ENCODE data around the gene DDIAS. TPM values are rescaled to one million over a fixed set of nuclear protein-coding genes. Genes with fewer than 3 reads are reported as not detected.

The DDIAS gene
- total RNA-seq, 2 donors from 2014 or later = 1.3 to 6.5 TPM

GRCh38 chr11:82889133-82890001 is 12.2 kb upstream of the DDIAS start:
- Histone ChIP-seq H3K27me3 (replicated peaks; ENCODE audit: insufficient read depth) (no peaks in the 10 kb centered on the region), H3K4me3 (no peak overlapping the region), H3K4me1 (replicated peaks) (no peaks in the 10 kb centered on the region), H3K27ac (no peak overlapping the region), H3K9me3 (no peaks in the 10 kb centered on the region), H3K36me3 (no peaks in the 10 kb centered on the region)
- WGBS = 38% methylated on average over 6 of the region's 6 CpGs
- TF ChIP-seq CTCF (IDR thresholded peaks at IDR 0.05) (no peak), POLR2AphosphoS5 (IDR thresholded peaks at IDR 0.05) (no peak), POLR2A (IDR thresholded peaks at IDR 0.05) (no peak)
- intact Hi-C loops (cut with DNase I) = no loop called here
- no peak for DNase-seq (ENCODE audit: low spot score)

- no peak overlapping the region for H3K27ac ChIP-seq
- no peak overlapping the region for H3K4me3 ChIP-seq
- no peak for DNase-seq (ENCODE audit: low spot score)
- H3K4me1 ChIP-seq (replicated peaks) = no peaks in the 10 kb centered on the region
- intact Hi-C loops (cut with DNase I) = no loop called here
- 96% methylated on average over 1 of the region's 1 CpG for WGBS
- H3K9me3 ChIP-seq = no peaks in the 10 kb centered on the region
- no peaks in the 10 kb centered on the region for H3K27me3 ChIP-seq (replicated peaks; ENCODE audit: insufficient read depth)
- no peak for TF ChIP-seq CTCF (IDR thresholded peaks at IDR 0.05)
- no peak for TF ChIP-seq POLR2AphosphoS5 (IDR thresholded peaks at IDR 0.05)
- TF ChIP-seq POLR2A (IDR thresholded peaks at IDR 0.05) = no peak
- no peaks in the 10 kb centered on the region for H3K36me3 ChIP-seq
Measured at GRCh38 chr11:82890002-82890341, 11.6 kb upstream of the DDIAS start.

- no peak for DNase-seq (ENCODE audit: low spot score)
- intact Hi-C loops (cut with DNase I) = no loop called here
Measured at GRCh38 chr11:82890936-82891335, 10.6 kb upstream of the DDIAS start.

GRCh38 chr11:82892611-82893169 is 8.8 kb upstream of the DDIAS start:
- intact Hi-C loops (cut with DNase I) = no loop called here
- Histone ChIP-seq H3K27me3 (replicated peaks; ENCODE audit: insufficient read depth) (no peaks in the 10 kb centered on the region), H3K4me3 (no peak overlapping the region), H3K4me1 (replicated peaks) (no peaks in the 10 kb centered on the region), H3K9me3 (no peaks in the 10 kb centered on the region), H3K27ac (no peak overlapping the region), H3K36me3 (no peaks in the 10 kb centered on the region)
- DNase-seq (ENCODE audit: low spot score) = no peak
- TF ChIP-seq CTCF (IDR thresholded peaks at IDR 0.05) = no peak
- TF ChIP-seq POLR2AphosphoS5 (IDR thresholded peaks at IDR 0.05) = no peak
- TF ChIP-seq POLR2A (IDR thresholded peaks at IDR 0.05) = no peak
- 97% methylated on average over 2 of the region's 2 CpGs for WGBS

More at GRCh38 chr11:82890936-82891335, 10.6 kb upstream of the DDIAS start:
- Histone ChIP-seq H3K36me3 (no peaks in the 10 kb centered on the region), H3K4me1 (replicated peaks) (no peaks in the 10 kb centered on the region), H3K4me3 (no peak overlapping the region), H3K9me3 (no peaks in the 10 kb centered on the region), H3K27ac (no peak overlapping the region), H3K27me3 (replicated peaks; ENCODE audit: insufficient read depth) (no peaks in the 10 kb centered on the region)
- TF ChIP-seq CTCF (IDR thresholded peaks at IDR 0.05) (no peak), POLR2AphosphoS5 (IDR thresholded peaks at IDR 0.05) (no peak), POLR2A (IDR thresholded peaks at IDR 0.05) (no peak)

Measured in prostate gland (tissue), 2 donors.